A204.1 (cell line): ENCODE results near the gene VANGL1.

Experiments used
- FAIRE-seq: peaks from 2 replicates; lab custom pipeline; 2012; peaks lifted over from hg19 to GRCh38; lab: Jason Lieb, UNC

The VANGL1 gene

GRCh38 chr1:115705085-115705951, 63.5 kb downstream of the VANGL1 start:
- no peak for FAIRE-seq

GRCh38 chr1:115705963-115706362, 64.2 kb downstream of the VANGL1 start:
- no peak for FAIRE-seq

- FAIRE-seq = no peak
Observed at GRCh38 chr1:115706587-115707425, 65.0 kb downstream of the VANGL1 start.

GRCh38 chr1:115710859-115711624, 69.3 kb downstream of the VANGL1 start:
- no peak for FAIRE-seq

GRCh38 chr1:115712911-115713609, 71.3 kb downstream of the VANGL1 start:
- FAIRE-seq = no peak

GRCh38 chr1:115713906-115714305, 72.1 kb downstream of the VANGL1 start:
- FAIRE-seq = no peak

GRCh38 chr1:115714572-115715141, 72.9 kb downstream of the VANGL1 start:
- FAIRE-seq = no peak

GRCh38 chr1:115717541-115717940, 75.8 kb downstream of the VANGL1 start:
- FAIRE-seq = no peak

- no peak for FAIRE-seq
Observed at GRCh38 chr1:115718011-115718754, 76.4 kb downstream of the VANGL1 start.

GRCh38 chr1:115719285-115719684, 77.5 kb downstream of the VANGL1 start:
- no peak for FAIRE-seq

- FAIRE-seq = no peak
Observed at GRCh38 chr1:115722221-115722620, 80.5 kb downstream of the VANGL1 start.

- no peak for FAIRE-seq
Observed at GRCh38 chr1:115723756-115724155, 82.0 kb downstream of the VANGL1 start.

- FAIRE-seq = no peak
Observed at GRCh38 chr1:115725600-115725999, 83.8 kb downstream of the VANGL1 start.

GRCh38 chr1:115726161-115726560, 84.4 kb downstream of the VANGL1 start:
- no peak for FAIRE-seq

GRCh38 chr1:115726570-115726969, 84.8 kb downstream of the VANGL1 start:
- FAIRE-seq = no peak

GRCh38 chr1:115727706-115728249, 86.0 kb downstream of the VANGL1 start:
- no peak for FAIRE-seq

GRCh38 chr1:115728341-115728740, 86.6 kb downstream of the VANGL1 start:
- FAIRE-seq = no peak

GRCh38 chr1:115729756-115730155, 88.0 kb downstream of the VANGL1 start:
- no peak for FAIRE-seq

GRCh38 chr1:115732316-115732715, 90.5 kb downstream of the VANGL1 start:
- no peak for FAIRE-seq

GRCh38 chr1:115740811-115741210, 99.0 kb downstream of the VANGL1 start:
- FAIRE-seq = no peak
